Activated B cell treated with CpG ODN at 0.5 μM for 24 hours (primary cell): ENCODE results near the gene CLIC4. TPM values are rescaled to one million over a fixed set of nuclear protein-coding genes. Genes with fewer than 3 reads are reported as not detected.

Source experiments
- ATAC-seq: fragments of 200-7000 bp; cut with Tn5 transposase; one replicate; pipeline ENCODE4 v1.10.0; 2021; ENCODE audit warnings: low read depth, mild to moderate bottlenecking, moderate library complexity
- CTCF ChIA-PET: fragments of 350-600 bp; sonication (Branson Sonifier 250); formaldehyde crosslinking; loops from one replicate; lab custom pipeline; 2021; ENCODE audit warnings: antibody characterized with exemption; lab: Charles Lee
- POLR2A ChIA-PET: fragments of 350-600 bp; sonication (Branson Sonifier 250); formaldehyde crosslinking; loops from one replicate; lab custom pipeline; 2021; ENCODE audit warnings: antibody characterized with exemption; lab: Charles Lee
- DNase-seq: peaks from one replicate; pipeline ENCODE4 v3.0.0; 2022
- H3K27ac Mint-ChIP-seq: one replicate; pipeline ENCODE4 v1.8.0; 2020; ENCODE audit warnings: mixed read lengths
- H3K27me3 Mint-ChIP-seq: one replicate; pipeline ENCODE4 v1.8.0; 2021; ENCODE audit warnings: mixed read lengths
- H3K36me3 Mint-ChIP-seq: one replicate; pipeline ENCODE4 v1.8.0; 2021; ENCODE audit warnings: low read depth, mixed read lengths
- H3K4me1 Mint-ChIP-seq: one replicate; pipeline ENCODE4 v1.8.0; 2021; ENCODE audit warnings: mixed read lengths
- H3K4me3 Mint-ChIP-seq: one replicate; pipeline ENCODE4 v1.8.0; 2020; ENCODE audit warnings: mild to moderate bottlenecking, mixed read lengths
- H3K9me3 Mint-ChIP-seq: one replicate; pipeline ENCODE4 v1.8.0; 2020; ENCODE audit warnings: mixed read lengths
- CTCF ChIP-seq: fragments of 200-600 bp; IDR thresholded peaks from one replicate; pipeline ENCODE4 v1.8.0; 2022; ENCODE audit warnings: antibody characterized with exemption, mild to moderate bottlenecking
- intact Hi-C: fragments of 100-400 bp; cut with micrococcal nuclease; formaldehyde crosslinking; loops from one replicate; pipeline ENCODE4 v1.15.1; 2024
- total RNA-seq: library from RNA; stranded (reverse); gene quantifications from 2 replicates; pipeline ENCODE4 v1.2.3, GENCODE V29; 2022

CLIC4 gene
- total RNA-seq, 1 donor from 2014 or later: 99.8 TPM

GRCh38 chr1:24713736-24714135 is 31.5 kb upstream of the CLIC4 start:
- Mint-ChIP-seq H3K27ac (no peak overlapping the region), H3K4me3 (no peak overlapping the region), H3K4me1 (peaks cover 3% of the 10 kb centered on the region), H3K36me3 (no peaks in the 10 kb centered on the region), H3K27me3 (no peaks in the 10 kb centered on the region), H3K9me3 (no peaks in the 10 kb centered on the region)
- DNase-seq: no peak
- ChIA-PET POLR2A (interaction anchor here (0.7 kb wide), 1 partner anchor 61 kb away, joined by 3 read pairs; no protein-coding TSS in a partner anchor), CTCF (no interaction called here)
- no peak for ATAC-seq
- intact Hi-C loops: no loop called here
- no peak for TF ChIP-seq CTCF

GRCh38 chr1:24714859-24715520 is 30.3 kb upstream of the CLIC4 start:
- no peaks in the 10 kb centered on the region for H3K4me1 Mint-ChIP-seq
- ChIA-PET CTCF (no interaction called here), POLR2A (no interaction called here)
- TF ChIP-seq CTCF: no peak
- no peaks in the 10 kb centered on the region for H3K36me3 Mint-ChIP-seq
- no peak overlapping the region for H3K27ac Mint-ChIP-seq
- ATAC-seq (no peak), DNase-seq (no peak)
- no peaks in the 10 kb centered on the region for H3K27me3 Mint-ChIP-seq
- no peak overlapping the region for H3K4me3 Mint-ChIP-seq
- no peaks in the 10 kb centered on the region for H3K9me3 Mint-ChIP-seq
- intact Hi-C loops: no loop called here

- H3K4me3 Mint-ChIP-seq: no peak overlapping the region
- CTCF ChIA-PET: no interaction called here
- intact Hi-C loops: no loop called here
- DNase-seq (no peak), ATAC-seq (no peak)
- H3K27ac Mint-ChIP-seq: no peak overlapping the region
- POLR2A ChIA-PET: no interaction called here
- H3K27me3 Mint-ChIP-seq: no peaks in the 10 kb centered on the region
- H3K9me3 Mint-ChIP-seq: no peaks in the 10 kb centered on the region
- TF ChIP-seq CTCF: no peak
- no peaks in the 10 kb centered on the region for H3K36me3 Mint-ChIP-seq
- no peaks in the 10 kb centered on the region for H3K4me1 Mint-ChIP-seq
These were observed 29.6 kb upstream of the CLIC4 start for GRCh38 chr1:24715658-24716057.

DNA sequence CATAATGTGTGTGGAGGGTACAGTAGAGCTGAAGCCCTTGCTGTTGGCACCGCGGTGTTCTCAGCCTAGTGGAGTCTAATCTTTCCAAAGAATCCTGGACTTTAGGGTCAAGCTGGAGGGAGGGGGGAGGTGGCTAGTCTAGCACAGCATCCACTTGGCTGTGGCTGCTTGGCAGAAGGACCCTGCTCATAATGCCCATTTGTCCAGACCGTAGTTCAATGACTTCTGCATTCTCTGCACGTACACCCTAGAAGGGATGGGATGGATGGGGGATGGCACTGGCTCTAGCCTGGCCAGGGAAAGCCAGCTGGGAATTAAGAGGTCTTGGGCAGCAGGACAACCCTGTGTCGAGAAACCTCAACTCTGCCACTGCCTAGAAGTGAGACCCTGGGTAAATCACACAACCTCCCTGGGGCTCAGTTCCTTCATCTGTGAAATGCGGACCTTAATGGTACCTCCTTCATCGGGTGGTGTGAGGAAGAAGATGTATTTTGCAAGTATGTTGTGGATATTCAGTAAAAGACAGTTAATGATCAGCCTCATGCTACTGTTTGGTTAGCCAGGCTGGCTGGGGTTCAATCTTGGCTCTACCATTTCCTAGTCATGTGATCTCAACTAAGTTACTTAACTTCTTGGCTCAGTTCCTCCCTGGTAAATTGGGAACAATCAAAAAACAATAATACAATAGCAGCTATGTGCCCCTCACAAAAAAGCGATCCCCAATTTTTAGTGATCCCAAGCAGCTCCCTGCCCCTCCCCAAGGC is 27.2 kb upstream of the CLIC4 start:
- DNase-seq (no peak), ATAC-seq (no peak)
- CTCF ChIA-PET: interaction anchor here (0.9 kb wide), 1 partner anchor 113 kb away, joined by 3 read pairs; no protein-coding TSS in a partner anchor
- H3K4me3 Mint-ChIP-seq: no peak overlapping the region
- POLR2A ChIA-PET: no interaction called here
- H3K27ac Mint-ChIP-seq: no peak overlapping the region
- intact Hi-C loops: no loop called here
- TF ChIP-seq CTCF: no peak
- H3K4me1 Mint-ChIP-seq: no peaks in the 10 kb centered on the region
- H3K36me3 Mint-ChIP-seq: no peaks in the 10 kb centered on the region
- no peaks in the 10 kb centered on the region for H3K27me3 Mint-ChIP-seq
- no peaks in the 10 kb centered on the region for H3K9me3 Mint-ChIP-seq

GRCh38 chr1:24720152-24720551 is 25.1 kb upstream of the CLIC4 start:
- ChIA-PET POLR2A (interaction anchor here (1.3 kb wide), 1 partner anchor 13 kb away, joined by 5 read pairs; no protein-coding TSS in a partner anchor), CTCF (no interaction called here)
- intact Hi-C loops: no loop called here
- ATAC-seq (no peak), DNase-seq (no peak)
- H3K36me3 Mint-ChIP-seq: no peaks in the 10 kb centered on the region
- no peaks in the 10 kb centered on the region for H3K27me3 Mint-ChIP-seq
- no peak for TF ChIP-seq CTCF
- H3K27ac Mint-ChIP-seq: no peak overlapping the region
- no peaks in the 10 kb centered on the region for H3K9me3 Mint-ChIP-seq
- H3K4me1 Mint-ChIP-seq: no peaks in the 10 kb centered on the region
- H3K4me3 Mint-ChIP-seq: no peak overlapping the region
